HTERT RPE-1 (cell line): ENCODE data around the gene TRPC3.
"Not testable (repeated sequence)": the region's sequence is repeated elsewhere in the genome, so short reads cannot be mapped to it uniquely, and the experiment has no call there.

Experiments
- in situ Hi-C: fragments of 300-500 bp; cut with MboI; formaldehyde crosslinking; loops from 4 replicates; pipeline ENCODE4 v1.14.3; 2020; ENCODE audit warnings: low sequenced_read_pairs

Gene TRPC3

GRCh38 chr4:121950212-121950679, 1.6 kb downstream of the TRPC3 start:
- in situ Hi-C loops: no loop called here

GRCh38 chr4:121946644-121947043, 5.2 kb downstream of the TRPC3 start:
- in situ Hi-C loops: no loop called here

- in situ Hi-C loops: no loop called here
These were observed 7.9 kb downstream of the TRPC3 start for GRCh38 chr4:121943941-121944340.

GRCh38 chr4:121939690-121940089, 12.2 kb downstream of the TRPC3 start:
- in situ Hi-C loops: no loop called here

- in situ Hi-C loops: no loop called here
These were observed 13.4 kb downstream of the TRPC3 start for GRCh38 chr4:121938282-121939092.

GRCh38 chr4:121936101-121936500, 15.8 kb downstream of the TRPC3 start:
- in situ Hi-C loops: no loop called here

GRCh38 chr4:121934635-121935034, 17.2 kb downstream of the TRPC3 start:
- in situ Hi-C loops: no loop called here

GRCh38 chr4:121932212-121932974, 19.5 kb downstream of the TRPC3 start:
- in situ Hi-C loops: no loop called here

GRCh38 chr4:121930304-121930703, 21.6 kb downstream of the TRPC3 start:
- in situ Hi-C loops: no loop called here

GRCh38 chr4:121927948-121928347, 23.9 kb downstream of the TRPC3 start:
- in situ Hi-C loops: no loop called here

GRCh38 chr4:121926490-121926889, 25.4 kb downstream of the TRPC3 start:
- in situ Hi-C loops: not testable (repeated sequence)

GRCh38 chr4:121923306-121923705, 28.6 kb downstream of the TRPC3 start:
- in situ Hi-C loops: no loop called here

GRCh38 chr4:121913667-121914066, 38.2 kb downstream of the TRPC3 start:
- in situ Hi-C loops: no loop called here

- in situ Hi-C loops: no loop called here
These were observed 43.5 kb downstream of the TRPC3 start for GRCh38 chr4:121908346-121908745.

GRCh38 chr4:121900132-121900983, 51.5 kb downstream of the TRPC3 start:
- in situ Hi-C loops: no loop called here

GRCh38 chr4:121898150-121898549, 53.7 kb downstream of the TRPC3 start:
- in situ Hi-C loops: no loop called here

GRCh38 chr4:121888134-121888533, 63.7 kb downstream of the TRPC3 start:
- in situ Hi-C loops: no loop called here

GRCh38 chr4:121885115-121885514, 66.7 kb downstream of the TRPC3 start:
- in situ Hi-C loops: no loop called here

GRCh38 chr4:121881158-121881557, 70.7 kb downstream of the TRPC3 start:
- in situ Hi-C loops: no loop called here

GRCh38 chr4:121879135-121879534, 72.7 kb downstream of the TRPC3 start:
- in situ Hi-C loops: no loop called here
